NK-92 (cell line): Measurements from ENCODE around the gene TRAF3.

Experiments
- DNase-seq: peaks from one replicate; lab custom pipeline; 2025; ENCODE audit not compliant: unreplicated experiment; lab: John Stamatoyannopoulos, UW

Gene TRAF3

DNA sequence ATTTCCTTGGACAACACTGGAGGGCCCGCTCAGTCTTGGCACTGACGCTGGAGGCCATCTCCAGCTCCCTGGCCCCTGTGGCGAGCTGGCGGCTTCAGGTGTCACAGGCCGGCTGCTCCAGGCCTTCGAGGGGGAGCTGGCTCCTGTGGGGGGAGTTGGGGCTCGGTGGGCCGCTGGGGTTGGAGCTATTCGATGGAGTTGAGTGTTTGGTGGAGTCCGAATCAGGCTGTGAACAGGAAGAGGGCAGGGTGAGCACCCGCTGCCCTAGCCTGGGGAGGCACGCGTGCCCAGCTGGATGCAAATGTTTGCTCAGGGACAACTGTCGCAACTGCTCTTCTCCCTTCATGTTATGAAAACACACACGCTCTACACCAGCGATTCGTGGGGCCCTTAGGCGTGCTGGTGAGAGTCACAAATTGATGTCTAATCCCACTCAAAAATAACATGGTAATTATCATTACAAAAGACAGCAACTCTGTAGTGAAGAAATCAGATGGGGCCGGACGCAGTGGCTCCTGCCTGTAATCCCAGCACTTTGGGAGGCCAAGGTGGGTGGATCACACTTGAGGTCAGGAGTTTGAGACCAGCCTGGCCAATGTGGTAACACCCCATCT, 156.5 kb downstream of the TRAF3 start:
- DNase-seq: no peak

DNA sequence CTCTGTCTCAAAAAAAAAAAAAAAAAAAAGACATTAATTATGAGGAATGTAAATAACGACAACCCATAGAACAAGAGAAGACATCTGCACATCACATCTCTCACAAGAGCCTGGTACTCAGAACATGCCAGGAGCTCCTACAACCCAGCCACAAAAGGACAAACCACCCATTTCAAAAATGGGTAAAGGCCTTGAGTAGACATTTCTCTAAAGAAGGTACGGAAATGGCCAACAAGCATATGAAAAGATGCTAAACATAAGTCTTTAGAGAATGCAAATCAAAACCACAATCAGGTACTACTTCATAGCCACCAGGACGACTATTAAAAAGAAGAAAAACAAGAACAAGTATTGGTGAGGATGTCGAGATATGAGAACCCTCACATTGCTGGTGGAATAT, 158.5 kb downstream of the TRAF3 start:
- DNase-seq: no peak

DNA sequence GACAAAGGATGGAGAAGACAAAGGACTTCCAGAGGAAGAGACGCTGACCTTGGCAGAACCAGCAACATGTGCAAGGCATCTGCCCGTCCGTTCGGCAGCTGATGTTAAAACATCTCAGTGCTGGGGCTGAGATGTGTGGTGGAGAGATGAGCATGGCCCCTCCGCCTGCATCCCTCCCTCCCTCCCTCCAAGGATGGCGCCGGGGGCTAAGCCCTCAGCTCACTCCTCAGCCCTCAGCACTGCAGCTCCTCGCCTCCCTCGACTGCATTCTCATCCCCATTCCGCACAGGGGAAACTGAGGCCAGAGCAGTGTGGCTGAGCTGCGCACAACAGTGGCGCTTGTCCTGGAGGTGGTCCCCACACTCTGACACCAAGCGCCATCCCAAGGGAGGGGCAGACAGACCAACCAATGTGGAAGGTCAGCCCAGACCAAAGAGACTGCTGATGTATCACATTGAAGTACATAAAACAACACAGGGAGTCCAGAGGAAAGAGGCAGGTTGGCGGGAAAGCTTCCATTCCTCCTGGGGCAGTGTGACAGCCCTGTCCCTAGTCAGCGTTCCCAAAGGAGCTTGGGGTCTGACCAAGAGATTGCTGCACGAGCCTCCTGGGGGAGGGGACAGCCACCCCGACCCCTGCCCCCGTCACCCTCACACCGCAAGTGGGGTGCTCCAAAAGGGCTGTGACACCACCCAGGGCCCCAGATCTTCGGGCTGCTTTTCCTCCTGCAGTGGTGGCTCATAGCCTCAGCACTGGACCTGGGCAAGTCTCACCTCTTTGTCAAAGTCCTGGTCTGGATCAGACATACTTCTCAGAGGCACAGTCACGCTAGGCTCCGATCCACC, 160.3 kb downstream of the TRAF3 start:
- DNase-seq: no peak

DNA sequence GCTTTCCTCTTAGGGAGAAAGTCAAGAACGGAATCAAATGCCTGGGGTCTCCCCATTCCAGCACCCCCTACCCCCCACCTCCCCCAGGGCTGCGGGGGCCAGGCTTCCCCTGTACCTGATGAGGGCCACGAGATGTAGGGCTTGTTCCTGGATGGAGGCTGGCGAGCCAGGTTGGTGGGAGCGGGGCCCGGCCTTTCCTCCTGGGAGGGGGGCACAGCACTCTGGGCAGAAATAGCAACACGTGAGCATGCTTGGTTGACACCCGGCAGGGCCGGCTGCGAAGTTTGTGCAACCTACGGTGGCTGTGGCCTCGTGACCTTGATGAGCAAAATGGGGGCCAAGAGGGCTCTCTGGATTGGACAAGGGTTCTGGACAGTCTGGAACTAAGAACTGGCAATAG, 160.9 kb downstream of the TRAF3 start:
- DNase-seq: no peak

DNA sequence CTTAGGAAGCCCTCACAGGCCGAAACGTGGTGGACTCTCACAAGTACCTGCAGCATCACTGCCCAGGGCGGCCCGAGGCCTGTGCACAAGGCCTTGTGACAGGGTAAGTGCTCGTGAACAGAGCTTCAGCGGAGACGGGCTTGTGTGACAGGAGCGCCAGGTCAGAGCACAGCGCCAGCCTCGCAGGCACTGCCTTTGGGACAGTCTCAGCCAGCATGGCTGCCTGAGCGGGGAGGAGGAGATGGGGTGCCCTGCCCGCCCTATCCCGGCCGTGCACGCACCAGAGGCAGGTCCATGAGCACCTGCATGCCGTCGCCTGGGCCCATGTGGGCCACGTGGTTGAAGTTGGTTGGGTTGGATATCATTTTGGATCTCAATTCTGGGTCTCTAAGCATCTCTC, 162.1 kb downstream of the TRAF3 start:
- no peak for DNase-seq

DNA sequence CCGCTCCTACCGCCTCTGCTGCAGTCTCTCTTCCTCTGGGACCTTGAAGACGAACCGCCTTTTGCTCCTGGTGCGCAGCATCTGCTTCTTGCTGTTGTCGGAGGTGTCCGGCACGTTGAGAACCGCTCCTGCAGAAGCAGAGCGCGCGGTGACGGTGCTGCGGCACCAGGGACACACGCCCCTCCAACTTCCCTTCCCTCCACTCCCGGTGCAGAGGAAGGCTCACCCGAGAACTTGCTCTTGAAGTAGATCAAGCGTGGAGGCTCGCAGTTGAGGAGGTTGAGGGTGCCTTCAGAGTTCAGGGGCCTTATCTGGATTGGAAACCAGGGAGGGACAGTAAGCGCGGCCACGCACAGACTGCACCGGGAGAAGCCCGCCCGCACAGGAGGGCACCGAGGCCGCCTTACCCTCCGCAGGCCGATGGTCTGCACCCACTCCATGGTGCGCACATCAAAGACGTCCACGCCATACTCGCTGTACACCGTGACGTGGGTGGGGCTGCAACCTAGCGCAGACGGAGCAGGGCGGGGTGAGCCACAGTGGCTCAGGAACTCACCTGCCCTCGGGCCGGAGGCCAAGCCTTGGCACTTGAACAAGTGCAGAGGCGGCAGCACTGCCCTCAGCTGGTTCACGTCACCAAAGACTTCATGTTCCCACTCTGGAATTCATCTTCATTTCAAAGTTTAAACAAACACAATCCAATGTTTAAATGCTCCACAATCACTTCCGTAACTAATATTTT, 162.7 kb downstream of the TRAF3 start:
- no peak for DNase-seq

DNA sequence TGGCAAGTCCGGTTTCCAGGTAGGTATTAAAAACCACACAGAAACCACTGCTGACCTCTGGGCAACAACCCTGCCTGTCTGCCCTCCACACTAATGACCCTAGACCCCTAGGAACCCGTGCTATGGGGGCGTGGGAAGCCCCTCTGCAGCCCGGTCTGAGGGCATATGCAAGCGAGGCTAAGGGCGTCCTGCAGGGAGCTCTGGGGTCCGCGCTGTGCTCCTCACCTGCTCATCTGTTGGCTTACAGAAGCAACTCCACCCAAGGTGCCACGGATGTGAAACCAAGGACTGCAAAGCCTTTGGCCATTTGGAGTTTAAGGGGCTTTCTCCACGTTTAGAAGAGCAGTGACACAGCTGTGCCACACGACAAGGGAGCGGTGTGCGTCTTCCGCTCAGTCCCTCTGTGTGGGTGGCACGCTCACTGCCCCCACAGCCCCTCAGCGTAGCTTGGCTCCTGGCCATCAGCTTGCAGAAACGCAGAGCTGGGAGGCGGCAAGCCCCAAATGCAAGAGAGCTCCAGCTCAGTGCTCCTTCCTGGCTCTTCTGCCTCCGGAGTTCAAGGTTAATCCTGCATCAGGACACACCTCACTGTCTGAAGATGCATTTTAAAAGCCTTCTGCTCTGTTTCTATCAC, 163.6 kb downstream of the TRAF3 start:
- no peak for DNase-seq

DNA sequence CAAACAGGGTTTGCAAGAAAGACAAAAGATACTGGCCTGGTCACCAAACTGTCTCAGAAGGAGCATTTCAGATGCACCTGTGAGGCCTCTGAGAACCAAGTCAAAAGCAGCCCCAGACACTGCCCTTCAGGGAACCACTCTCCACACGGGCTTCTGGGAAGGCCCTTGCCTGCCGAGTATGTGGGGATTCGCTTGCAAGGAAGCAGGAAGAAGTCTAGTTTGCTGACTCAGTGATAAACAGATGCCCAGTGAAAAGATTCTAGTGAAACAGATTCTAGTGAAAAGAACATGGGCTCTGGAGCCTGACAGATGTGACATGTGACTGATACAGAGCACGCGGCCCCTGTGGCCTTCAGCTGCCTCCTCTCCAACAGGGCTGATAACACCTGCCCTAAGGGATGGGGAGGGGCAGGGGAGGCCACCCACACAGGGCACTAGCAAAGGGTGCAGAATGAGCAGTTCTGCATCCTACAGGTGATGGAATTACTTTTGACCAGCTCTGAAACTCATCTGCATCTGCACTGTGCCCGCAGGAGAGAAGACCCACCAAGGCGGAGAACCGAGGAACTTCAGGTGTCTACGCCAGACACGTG, 164.3 kb downstream of the TRAF3 start:
- no peak for DNase-seq

DNA sequence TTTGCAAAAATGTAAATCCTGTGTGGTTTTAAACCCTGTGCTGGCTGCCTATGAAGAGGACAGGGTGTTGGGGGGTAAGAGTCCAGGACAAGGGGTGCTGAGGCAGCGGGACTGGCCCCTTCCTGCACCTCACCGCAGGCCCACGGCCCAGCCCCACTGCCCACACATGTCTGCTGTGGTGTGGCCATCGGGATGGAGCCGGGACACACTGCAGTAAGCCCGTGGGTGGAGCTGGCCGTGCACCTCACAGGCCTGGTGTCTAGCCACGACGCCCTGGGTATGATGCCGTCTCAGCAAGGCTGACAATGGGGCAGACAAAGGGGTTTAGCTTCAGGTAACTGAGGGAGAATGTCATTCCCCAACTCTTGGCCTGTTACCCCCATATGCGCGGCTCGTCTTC, 164.8 kb downstream of the TRAF3 start:
- no peak for DNase-seq

DNA sequence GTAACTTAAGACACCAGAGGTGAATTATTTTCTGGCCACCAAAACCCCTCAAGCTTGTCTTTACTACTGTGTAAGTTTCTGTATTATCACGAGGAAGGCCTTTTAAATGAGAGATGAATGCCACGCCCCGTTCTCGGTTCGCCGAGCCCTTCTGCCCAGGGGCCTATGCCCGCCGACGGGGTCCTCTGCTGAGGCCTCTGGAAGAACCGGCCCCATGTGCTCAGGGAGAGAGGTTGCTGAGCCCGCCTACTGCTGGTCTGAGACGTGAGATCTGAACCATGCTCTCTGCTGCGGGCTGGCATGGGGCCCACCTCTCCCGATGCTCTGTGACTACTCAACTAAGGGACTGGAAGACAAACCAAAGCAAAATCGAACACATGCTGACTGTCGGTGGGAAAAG, 166.2 kb downstream of the TRAF3 start:
- no peak for DNase-seq

DNA sequence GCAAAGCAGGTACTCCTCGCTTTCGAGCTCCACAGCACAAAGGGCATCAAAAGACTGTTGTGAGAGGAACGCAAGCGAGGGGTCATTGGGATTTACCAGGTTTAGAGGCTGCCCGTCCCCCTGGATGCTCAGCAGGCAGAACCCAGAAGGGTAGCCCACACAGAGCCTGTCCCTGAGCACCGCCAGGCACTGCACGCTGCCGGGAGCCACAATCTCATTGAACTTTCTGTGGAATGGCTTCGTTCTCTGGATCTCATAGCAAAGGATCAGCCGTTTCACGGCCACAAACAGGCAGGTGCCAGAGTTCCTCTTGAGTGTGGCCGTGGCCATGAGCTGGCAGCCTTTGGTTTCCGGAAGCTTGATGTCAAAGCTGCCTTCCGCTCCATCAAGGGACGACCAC, 166.7 kb downstream of the TRAF3 start:
- no peak for DNase-seq

DNA sequence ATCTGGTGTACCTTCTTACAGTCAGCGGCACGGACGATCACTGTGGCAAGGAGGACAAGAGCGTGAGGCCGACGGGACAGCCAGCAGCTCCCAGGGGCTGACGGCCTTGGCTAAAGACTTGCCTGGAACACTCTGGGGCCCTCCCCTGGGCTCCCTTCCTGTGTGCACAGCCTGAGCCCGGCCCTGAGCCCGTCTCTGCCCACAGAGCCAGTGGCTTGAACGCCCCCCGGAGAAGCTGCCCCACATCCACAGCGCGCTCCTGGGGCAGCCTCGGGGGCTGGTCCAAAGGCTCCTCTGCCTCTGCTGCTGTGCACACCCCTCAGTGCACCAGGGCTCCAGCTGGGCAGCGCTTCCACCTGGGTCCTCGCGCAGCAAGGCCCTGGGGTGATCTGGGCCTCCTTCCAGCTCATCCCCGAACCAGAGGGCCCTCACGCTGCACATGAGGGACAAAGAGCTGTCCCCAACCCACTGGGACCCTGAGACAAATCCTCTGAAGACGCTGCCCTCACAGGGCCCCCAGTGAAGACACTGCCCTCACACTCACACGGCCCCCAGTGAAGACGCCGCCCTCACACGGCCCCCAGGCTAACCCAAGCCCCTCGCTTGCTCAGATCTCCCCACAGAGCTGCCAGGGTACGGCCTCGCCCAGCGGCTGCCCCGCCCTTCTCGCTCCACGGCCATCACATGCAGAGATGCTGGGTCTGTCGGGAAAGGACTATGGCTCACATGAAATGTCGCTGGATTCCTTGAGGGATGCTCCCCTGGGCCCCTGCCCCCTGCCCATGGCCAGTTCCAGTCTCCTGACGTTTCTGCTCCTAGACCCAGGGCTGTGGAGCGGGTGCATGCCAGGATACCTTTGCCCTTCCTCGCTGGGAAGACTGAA, 167.4 kb downstream of the TRAF3 start:
- DNase-seq: no peak

DNA sequence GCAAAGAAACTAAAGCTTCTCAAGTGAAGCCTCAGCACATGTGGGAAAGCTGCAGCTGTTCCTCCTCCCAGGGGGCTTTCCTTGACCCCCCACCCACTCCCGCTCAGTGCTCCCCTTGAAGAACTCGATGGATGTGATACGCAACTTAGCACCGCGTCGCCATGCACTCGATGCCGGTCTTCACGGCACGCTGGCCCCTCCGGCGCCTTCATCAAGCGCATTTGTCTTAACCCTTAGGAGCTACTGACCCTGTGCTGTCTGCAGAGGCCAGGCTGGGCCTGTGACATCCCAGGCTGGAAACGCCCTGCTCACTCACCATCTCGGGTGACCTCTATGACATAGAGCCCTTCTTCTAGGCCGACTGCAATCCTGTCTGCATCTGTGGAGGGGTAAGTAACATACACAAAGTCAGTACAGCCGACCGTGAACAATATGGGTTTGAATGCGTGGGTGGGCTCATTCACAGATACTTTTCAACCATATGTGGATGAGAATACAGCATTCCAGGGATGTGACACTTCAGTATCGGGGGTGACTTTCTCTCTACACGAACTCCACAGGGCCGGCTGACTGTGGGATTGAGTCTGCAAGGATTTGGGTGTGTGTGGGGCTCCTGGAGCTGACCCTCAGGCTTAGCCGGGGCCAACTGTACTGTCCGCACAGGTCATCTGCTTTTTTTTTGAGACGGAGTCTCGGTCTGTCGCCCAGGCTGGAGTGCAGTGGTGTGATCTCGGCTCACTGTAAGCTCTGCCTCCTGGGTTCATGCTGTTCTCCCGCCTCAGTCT, 168.3 kb downstream of the TRAF3 start:
- DNase-seq: no peak

DNA sequence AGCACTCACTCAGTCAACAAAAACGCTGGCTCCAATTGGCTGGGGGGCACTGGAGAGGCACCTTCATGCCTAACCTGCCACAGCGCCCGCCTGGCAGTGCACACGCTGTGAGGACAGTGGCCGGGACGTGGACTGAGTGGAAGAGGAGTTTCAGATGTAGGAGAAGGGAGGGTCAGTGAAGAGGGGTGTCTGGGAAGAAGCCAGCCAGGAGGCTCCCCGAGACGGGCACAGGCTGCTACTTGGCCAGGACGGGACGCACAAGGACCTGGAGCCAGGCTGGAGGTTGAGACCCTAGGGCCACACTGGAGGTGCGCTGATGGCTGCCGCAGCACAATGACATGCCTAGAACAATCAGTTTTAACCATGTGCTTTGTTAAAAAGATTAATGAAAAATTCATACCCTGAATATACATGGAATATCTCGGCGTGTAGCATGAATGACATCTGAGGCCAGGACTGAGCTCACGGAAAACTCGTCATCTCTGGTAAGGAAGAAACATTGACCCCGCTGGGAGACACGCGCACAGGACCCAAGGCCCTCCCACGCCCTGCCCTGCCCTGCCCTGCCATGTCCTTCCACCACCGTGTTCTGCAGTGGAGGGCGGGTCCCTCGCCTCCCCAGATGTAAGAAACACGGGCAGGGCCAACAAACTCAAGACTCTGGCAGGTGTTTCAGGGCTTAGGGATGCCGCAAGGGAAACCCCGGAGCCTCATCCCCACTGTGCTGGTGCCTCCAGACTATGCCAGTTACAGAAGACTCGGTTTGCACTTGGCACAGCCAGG, 170.3 kb downstream of the TRAF3 start:
- DNase-seq: no peak

DNA sequence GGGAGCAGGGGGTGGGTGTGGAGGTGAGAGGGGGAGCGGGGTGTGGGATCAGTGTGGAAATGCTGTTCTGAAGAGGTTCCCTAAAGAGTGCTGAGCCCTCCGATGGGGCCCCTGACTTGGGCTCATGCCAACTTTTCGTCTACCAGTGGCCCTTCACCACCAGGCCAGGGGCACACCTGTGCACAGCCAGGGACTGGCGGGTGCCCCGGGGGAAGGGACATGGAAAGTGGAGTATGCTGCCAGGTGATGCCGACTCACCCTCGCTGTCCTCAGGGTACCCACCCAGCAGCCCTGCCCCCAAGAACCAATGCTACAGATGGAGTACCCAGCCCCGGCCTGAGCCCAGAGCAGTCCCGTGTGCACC, 171.4 kb downstream of the TRAF3 start:
- no peak for DNase-seq

DNA sequence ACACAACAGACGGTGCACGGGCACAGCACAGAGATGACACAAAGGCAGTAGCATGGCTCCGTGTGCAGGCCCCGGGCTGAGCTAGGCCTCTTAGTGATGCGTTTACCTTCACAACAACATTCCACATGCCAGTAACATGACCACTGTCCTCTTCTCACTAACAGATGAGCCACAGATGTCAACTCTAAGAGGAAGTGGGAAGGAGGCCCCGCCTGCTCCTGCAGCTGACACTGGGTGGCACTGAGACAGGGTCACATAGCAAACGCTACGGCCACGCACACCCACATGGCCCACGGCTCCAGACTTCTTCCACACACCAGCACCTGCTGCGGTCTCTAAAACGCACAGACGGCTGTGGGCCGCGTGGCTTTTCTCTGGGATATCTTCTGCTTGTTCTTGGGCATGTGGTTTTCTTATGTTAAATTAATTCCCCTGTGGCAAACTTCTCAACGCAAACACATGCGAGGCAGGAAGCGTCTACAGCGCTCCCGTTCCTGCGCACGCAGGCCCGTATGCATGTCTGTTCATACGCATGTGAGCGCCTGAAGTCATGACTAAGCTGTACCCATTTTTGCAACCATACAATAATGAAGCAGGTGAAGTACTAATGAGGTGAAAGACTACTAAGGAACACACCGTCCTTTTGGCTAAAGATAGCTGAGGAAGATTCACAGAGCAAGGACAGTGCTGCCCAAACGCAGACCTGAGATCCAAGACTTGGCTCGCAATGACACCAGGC, 172.0 kb downstream of the TRAF3 start:
- DNase-seq: no peak

DNA sequence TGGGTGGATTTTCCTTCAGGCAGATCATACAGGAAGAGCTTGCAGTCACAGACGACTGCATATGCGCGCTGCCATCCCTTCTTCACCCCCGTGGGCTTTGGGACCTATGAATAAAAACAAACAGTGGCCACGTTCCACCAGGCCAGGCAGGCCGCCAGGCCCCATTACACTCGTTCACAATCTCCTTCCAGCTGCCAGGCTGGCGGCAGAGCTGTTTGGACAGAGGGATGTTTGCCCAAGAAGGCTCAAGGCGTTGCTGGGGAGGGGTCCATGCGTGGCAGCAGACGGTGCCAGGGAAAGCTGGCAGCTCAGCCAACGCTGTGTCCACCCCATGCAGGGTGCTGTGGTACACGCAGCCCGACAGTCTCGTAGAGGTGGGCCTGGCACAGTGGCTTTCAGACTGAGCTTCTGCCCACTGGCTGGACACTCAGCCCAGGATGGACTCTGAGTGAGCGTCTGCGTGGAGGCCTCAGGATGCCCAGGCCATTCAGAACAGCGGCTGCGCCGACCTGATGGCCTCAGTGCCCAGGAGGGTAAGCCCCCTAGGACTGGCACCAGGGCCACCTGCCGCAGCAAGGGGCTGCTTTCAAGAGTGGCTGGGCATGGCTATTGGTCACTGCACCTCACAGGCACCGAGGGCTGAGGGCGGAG, 172.7 kb downstream of the TRAF3 start:
- DNase-seq: no peak

DNA sequence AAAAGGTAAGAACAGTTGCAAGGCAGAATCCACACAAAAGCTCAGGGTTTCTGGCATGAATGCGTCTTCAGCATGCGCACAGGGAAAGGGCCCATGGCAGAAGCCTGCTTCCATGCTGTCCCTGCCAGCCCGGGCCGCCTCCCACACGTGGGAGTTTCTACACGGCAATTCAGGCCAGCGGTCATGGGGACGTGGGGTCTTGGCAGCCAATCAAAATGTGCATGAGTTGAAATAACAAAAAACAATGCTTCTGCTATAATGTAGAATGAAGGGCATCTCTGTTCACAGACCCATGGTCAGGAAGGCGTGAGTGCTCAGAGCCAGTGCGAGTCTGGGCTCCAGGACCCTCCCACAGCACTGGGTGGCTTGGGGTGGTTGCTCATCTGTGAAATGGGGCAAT, 173.8 kb downstream of the TRAF3 start:
- no peak for DNase-seq
